ENCODE measurements around the gene GRIK3.
"Not testable (repeated sequence)": the region's sequence is repeated elsewhere in the genome, so short reads cannot be mapped to it uniquely, and the experiment has no call there.

The GRIK3 gene

DNA sequence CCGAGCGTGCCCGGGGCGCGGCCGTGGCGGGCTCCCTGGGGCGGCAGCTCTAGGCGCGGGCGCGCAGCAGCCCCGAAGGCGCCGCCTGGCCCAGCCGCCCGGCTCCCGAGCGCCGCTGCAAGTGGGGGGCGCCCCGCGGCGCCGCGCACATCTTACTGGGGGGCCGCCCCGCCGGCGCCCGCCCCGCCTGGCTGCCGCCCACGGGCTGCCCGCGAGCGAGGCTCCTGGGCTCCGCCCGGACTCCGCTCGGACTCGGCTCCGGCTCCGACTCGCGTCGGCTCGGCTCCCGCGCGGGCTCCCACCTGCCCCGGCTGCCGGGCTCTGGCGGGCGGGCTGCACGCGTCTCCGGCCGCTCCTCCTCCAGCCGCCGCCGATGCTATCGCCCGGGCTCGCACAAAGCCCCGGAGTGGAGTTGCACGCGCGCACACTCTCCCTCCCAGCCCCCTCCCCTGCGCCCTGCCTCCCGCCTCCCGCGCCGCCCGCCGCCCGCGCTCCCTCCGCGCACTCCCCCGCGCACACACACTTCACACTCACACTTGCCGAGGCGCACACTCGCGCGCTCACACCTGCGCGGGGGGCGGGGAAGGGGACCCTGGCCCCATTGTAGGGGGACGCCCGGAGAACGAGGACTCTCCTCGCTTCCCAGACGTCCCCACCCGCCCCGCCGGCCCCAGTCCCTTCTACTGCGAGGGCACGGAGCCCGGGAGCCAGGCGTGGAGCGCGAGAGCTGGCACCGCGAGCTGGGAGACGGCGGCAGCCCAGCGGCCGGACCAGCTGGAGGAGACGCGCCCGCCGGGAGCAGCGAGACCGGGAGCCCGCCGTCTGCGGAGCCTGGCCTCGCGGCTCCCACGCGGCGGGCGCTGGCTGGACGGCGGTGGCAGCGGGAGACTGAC lies at the start of gene GRIK3:
TSS of gene GRIK3 (minus strand) at position 395 of the 893 bp plus-strand sequence. CDS start 407 bp downstream, outside the sequence.
- ATAC-seq, result no peak

DNA sequence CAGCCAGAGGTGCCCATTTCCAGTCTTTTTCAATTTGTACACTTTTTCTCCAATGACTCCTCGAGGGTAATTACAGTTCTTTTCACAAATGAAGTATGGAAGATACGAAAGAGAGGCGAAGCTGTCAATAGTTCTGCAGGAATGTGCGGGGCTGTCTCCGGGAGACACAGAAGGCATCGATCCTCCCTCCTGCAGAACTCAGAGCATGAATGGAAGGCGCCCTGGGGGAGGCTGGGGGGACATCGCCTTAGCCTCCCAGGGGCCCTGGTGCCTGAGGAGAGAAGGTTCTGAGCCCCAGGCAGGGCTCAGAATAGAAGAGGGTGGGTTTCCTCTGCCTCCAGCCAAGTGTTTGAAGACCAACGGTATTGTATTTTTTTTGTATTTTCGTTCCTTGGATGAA lies 49.7 kb upstream of the GRIK3 start:
- no peak for ATAC-seq

- no peak for ATAC-seq
These were observed 49.3 kb upstream of the GRIK3 start for GRCh38 chr1:37083603-37084002.

- not testable (repeated sequence) for ATAC-seq
These were observed 46.1 kb upstream of the GRIK3 start for GRCh38 chr1:37080296-37080986.

DNA sequence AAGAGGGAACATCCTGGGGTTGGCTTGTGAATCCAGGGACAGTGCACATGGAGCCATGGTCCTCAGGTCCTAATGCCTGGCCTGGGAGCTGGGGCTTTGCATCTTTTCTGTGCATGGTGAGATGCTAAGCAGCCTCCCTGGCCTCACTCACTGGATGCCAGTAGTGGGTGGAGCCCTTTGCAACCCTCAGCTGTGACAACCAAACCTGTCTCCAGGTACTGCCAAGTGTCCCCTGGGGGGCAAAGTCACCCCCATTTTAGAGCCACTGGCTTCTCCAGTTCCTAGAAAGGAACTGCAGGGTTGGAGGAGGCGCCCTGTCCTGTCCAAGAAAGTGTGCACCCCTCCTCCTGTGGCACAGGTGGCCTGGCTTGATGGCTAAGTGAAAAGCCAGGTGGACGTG lies 44.6 kb upstream of the GRIK3 start:
- ATAC-seq, result no peak

GRCh38 chr1:37076168-37076567 lies 41.9 kb upstream of the GRIK3 start:
- no peak for ATAC-seq

DNA sequence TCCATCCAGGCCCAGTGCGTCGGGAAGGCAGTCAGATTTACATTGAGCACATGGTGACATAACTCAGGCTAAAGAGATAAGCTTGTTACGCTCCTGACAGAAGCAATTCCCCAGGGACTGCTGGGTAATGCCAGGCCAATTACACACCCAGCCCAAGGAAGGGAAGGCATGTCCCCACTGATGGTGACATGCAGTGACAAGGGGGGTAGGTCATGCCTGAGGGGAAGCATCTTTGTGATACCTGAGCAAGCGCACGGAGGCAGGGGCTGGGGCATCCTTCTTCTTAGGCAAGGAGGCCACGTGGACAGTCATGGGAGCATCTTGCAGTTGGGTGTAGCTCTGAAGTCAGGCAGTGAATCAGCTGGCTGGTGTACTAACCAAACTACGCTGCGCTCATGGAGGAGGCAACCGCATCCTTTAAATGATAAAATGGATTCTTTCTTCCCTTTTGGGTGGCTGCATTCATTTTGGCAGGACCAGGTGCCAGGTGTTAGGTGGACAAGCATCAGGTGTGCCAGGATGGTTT lies 39.6 kb upstream of the GRIK3 start:
- ATAC-seq, result no peak

GRCh38 chr1:37073152-37073853 lies 39.0 kb upstream of the GRIK3 start:
- no peak for ATAC-seq

GRCh38 chr1:37071829-37072228 lies 37.5 kb upstream of the GRIK3 start:
- ATAC-seq, result no peak

DNA sequence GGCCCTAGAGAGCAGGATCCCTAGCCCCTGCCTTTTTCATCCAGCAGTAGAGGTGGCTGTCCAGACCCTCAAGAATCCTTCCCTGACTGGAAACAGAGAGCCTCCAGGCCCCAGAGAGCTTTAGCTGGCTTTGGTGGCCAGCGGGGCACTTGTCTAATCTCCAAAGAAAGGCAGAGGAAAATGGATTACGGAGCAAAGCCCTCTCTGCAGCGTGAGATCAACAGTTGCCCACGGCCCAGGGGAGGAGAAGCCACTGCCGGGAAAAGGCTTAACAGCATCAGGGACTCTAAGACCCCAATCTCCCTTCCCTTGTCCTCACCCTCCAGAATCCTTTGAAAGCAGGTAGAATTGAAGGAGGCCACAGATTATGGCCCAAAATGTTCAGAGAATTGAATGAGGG lies 35.8 kb upstream of the GRIK3 start:
- ATAC-seq, result no peak

GRCh38 chr1:37069406-37069805 lies 35.1 kb upstream of the GRIK3 start:
- no peak for ATAC-seq

DNA sequence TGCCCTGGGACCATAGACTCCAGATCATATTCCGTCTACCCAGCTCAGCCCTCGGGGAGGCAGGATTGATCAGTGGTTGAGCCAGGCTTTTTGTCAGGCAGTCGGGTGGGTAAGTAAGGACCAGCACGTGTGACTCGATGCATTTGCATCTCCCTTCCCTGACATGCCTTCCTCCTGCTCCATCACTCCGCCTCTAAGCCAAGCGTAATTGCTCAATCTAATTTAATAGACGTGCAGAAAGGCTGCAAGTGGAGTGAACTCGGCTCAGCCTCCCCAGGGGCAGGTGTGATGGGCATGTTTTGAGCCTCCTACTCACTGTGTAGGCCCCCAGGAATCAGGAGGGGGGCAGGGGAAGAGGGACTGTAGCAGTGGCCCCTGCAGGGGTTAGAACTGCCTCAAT lies 34.6 kb upstream of the GRIK3 start:
- ATAC-seq, result no peak

DNA sequence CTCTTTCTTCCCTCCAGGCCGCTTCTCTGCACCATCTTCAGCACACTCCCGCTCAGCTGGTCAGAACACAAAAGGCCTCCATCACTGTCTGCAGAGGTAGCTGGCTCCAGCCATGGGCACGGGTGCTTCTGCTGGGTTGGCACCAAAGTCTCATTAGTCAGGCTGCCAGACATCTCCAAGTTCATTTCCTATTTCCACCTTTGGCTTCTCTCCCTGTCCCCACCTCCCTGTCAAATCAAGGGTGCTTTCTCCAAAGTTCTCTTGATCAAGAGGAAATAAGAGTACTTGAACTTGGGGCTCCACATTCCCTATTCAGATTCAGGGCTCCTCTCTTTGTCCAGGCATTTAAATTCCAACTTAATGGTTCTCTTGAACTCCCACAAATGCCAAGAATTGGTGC lies 33.9 kb upstream of the GRIK3 start:
- no peak for ATAC-seq

DNA sequence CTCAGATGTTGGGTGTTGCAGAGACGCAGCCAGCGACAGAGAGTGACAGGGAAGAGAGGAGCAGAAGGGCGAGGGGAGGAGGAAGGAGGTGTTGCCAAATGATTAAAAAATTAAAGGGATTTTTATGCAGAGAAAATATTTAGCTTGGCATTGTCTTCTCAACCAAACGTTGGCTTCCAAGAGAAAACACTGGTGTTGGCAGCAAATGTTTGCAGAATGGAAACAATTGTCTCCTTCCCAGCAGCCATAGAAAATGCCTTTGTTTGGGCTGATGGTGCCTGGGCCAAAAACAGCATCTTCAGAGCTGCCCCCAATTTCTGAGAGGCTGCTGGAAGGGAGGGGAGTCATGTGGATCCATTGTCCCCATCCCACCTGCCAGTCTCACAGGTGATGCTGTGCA lies 29.7 kb upstream of the GRIK3 start:
- no peak for ATAC-seq

GRCh38 chr1:37059346-37059745 lies 25.0 kb upstream of the GRIK3 start:
- no peak for ATAC-seq

DNA sequence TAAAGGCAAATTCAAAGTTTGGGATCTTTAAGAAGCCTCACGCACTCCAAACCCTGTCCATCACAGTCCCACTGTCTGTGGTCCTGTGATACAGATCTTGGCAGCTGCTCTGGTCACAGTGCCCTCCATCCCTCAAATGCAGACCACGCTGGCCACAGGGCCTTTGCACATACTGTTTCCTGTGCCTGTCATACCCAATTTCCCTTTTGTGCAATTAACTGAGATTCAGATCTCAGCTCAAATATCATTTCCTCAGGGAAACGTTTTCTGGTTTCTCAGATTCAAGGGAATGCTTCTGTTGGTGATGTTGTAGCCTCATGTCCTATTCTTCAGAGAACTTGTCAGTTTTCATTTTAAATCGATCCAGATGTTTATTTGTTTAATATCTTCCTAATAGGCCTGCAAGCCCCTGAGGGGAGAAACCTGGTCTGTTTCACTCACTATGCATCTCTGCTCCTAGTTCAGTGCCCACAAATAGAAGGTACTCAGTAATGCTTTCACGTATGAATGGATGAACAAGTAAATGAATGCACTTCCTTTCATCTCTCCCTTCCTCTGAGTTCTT lies 24.2 kb upstream of the GRIK3 start:
- ATAC-seq, result no peak

DNA sequence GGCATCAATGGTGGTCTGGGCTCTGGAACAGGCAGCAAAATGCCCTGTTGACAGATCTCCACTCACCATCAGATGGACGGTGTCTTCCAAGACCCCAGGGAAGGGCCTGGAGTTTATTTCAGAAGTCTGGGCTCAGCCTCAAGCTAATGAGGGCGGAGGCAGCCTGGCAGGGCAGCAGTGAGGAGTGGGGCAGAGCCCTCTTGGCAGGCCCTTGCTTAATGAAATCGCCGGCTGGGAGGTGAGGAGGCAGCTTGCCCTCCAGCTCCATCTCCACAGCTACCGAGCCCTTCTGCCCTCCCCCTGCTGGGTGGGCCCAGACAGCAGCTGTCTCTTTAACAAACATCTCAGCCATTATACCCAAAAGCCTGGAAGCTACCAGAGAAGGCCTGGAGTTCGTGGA lies 22.0 kb upstream of the GRIK3 start:
- ATAC-seq, result no peak

GRCh38 chr1:37055631-37056030 lies 21.3 kb upstream of the GRIK3 start:
- ATAC-seq, result no peak

- ATAC-seq, result no peak
These were observed 18.9 kb upstream of the GRIK3 start for GRCh38 chr1:37053173-37053572.

- ATAC-seq, result no peak
These were observed 17.8 kb upstream of the GRIK3 start for GRCh38 chr1:37052120-37052519.

GRCh38 chr1:37051346-37051745 lies 17.0 kb upstream of the GRIK3 start:
- ATAC-seq, result no peak

GRCh38 chr1:37047542-37047941 lies 13.2 kb upstream of the GRIK3 start:
- no peak for ATAC-seq

- ATAC-seq, result no peak
These were observed 8.8 kb upstream of the GRIK3 start for GRCh38 chr1:37043101-37043500.
